Stomach (tissue), 4 donors: ENCODE data around the gene TMEM44.

Experiments used
- EP300 ChIP-seq: sonication (generic); formaldehyde crosslinking; IDR thresholded peaks from one replicate; pipeline ENCODE4 v1.6.1; 2017; ENCODE audit warnings: antibody characterized with exemption
- TF ChIP-seq, protein P1 (sequence below), 7 experiments: fragments of 450-650 bp in 4 of 7; fragments of 200-600 bp in 3 of 7; sonication (generic) in 3 of 7; IDR thresholded peaks; one replicate each; pipeline ENCODE4 v1.5.1; 2016 to 2019; ENCODE audit warnings: antibody characterized with exemption in 7 of 7, control low read depth in 2 of 7, mild to moderate bottlenecking in 1 of 7

GRCh38 chr3:194540274-194540905 is 92.8 kb downstream of the TMEM44 start:
- TF ChIP-seq, protein P1, sequence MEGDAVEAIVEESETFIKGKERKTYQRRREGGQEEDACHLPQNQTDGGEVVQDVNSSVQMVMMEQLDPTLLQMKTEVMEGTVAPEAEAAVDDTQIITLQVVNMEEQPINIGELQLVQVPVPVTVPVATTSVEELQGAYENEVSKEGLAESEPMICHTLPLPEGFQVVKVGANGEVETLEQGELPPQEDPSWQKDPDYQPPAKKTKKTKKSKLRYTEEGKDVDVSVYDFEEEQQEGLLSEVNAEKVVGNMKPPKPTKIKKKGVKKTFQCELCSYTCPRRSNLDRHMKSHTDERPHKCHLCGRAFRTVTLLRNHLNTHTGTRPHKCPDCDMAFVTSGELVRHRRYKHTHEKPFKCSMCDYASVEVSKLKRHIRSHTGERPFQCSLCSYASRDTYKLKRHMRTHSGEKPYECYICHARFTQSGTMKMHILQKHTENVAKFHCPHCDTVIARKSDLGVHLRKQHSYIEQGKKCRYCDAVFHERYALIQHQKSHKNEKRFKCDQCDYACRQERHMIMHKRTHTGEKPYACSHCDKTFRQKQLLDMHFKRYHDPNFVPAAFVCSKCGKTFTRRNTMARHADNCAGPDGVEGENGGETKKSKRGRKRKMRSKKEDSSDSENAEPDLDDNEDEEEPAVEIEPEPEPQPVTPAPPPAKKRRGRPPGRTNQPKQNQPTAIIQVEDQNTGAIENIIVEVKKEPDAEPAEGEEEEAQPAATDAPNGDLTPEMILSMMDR (IDR thresholded peaks at IDR 0.05) = no peak
- no peak for TF ChIP-seq EP300
